Hematopoietic multipotent progenitor cell treated with erythropoietin and hydrocortisone succinate and interleukin-3 and kit ligand, for 17 days (in vitro differentiated cells): ENCODE results near the gene LDLRAD4.

Experiments
- DNase-seq: peaks from one replicate; pipeline ENCODE4 v3.0.0-alpha.2; 2015; ENCODE audit warnings: low spot score

Gene LDLRAD4

DNA sequence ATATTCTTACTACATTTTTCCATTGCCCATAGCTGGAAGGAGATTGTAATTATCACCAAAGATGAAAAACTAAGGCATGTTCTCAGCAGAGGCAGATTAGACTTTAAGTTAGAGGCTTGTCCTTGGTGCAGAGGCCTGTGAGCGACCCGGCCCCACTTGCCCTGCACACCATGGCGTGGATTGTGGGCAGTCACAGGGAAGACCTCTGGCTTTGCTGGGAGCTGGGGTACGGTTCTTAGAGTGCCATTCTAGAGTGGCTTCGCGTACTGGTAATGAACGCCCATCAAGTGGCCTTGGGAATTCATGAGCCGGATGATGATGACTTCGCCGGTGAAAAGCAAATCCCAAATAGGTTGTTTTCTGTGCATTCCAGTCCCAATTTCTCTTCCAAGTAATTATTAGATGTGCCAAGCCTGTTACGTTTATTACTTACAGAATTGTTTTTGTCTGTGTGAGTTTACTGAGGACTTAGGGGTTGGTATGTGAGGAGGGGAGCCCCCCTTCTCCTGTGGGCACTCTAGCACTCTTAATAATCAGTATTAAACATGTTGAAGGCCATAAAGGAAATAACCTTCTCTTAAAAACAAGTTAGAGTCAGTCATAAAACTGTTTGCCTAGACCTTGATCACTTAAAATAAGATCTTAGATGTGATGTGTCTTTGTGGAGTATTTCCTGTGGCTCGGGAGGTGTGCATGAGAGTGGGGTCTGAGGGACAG lies 90.6 kb downstream of the LDLRAD4 start:
- no peak for DNase-seq

DNA sequence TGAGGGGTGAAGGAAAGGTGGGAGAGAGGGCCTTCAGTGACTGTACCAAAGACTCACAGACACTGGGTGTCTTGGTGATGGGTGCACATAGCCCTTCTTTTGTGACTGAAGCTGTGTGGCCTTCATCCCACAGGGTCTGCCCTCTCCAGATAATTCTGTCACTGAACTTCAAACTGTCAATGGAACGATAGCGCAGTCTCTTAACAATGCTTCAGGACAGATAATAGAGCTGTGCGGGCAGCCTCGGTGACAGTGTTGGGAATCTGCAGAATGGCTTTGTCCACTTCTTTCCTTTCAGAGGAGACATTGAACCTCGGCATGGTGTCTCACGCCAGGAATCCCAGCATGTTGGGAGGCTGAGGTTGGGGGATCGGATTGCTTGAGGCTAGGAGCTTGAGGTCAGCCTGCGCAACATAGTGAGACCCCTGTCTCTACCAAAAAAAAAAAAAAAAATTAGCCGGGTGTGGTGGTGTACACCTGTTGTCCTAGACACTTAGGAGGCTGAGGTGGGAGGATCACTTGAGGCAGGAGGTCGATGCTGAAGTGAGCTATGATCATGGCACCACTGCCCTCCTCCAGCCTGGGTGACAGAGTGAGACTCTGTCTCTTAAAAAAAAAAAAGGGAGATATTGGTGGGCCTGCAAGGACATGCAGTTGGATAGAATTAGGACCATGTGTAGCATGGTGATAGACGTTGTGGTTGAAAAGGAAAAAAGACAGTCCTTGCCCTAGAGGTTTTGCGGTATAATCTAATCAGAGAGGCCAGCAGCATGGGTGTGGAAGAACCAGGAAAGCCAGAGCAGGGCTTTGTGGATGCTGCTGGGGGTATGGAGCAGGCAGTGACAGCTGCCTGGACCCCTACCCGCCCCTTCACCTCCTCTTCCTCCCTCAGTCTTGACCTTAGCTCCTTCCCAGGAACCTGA lies 91.4 kb downstream of the LDLRAD4 start:
- DNase-seq, result no peak

DNA sequence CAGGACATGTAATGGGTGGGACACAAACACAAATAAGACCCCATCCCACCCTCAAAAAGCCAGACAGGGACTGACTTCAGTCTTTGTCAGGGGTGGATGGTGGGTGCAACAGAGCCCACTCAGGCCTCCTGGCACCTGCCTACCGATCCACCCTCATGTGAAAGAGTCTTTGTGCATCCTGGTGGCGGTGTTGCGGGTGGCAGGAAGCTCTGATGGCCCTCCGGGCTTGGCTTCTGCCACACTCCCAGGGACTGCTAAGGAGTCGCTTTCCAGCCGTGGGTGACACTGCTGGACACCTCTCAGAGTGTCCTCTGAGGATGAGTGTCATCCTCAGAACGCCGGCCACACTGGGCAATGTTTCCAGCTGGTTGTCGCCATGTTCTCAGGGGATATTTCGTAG lies 92.6 kb downstream of the LDLRAD4 start:
- DNase-seq, result no peak

DNA sequence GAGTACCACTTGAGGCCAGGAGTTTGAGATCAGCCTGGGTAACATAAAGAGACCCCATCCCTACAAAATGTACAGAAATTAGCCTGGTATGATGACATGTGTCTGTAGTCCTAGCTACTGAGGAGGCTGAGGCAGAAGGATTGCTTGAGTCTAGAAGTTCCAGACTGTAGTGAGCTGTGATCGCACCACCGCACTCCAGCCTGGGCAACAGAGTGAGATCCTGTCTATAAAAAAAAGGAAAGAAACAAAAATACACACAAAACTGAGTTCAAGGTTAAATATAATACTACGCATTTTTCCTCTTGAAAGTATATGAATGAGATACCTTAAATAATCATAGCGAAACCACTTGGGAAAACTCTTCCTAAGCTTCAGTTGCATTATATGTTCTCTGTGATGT lies 94.0 kb downstream of the LDLRAD4 start:
- no peak for DNase-seq

- no peak for DNase-seq
Measured at GRCh38 chr18:13313006-13313686, 94.6 kb downstream of the LDLRAD4 start.

GRCh38 chr18:13315000-13315399 lies 96.4 kb downstream of the LDLRAD4 start:
- DNase-seq, result no peak

- no peak for DNase-seq
Measured at GRCh38 chr18:13316063-13316462, 97.5 kb downstream of the LDLRAD4 start.

DNA sequence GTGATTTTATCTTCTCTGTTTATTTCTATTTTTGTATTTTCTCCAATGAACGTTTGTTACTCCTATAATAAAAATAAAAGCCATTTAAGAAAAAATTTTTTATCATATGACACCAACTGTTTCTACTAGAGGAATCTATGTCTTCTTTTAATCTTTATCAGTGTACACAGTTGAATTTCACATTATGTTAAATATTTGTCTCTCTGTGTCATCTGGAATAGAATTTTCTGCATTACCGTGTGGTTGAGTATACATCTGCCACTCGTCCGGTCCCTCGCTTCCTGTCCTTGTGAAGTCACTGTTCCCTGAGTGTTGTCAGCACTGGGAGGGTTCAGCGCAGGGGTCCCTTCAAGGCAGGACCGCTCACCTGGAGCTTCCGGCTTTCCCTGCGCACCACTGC lies 99.2 kb downstream of the LDLRAD4 start:
- DNase-seq, result no peak

DNA sequence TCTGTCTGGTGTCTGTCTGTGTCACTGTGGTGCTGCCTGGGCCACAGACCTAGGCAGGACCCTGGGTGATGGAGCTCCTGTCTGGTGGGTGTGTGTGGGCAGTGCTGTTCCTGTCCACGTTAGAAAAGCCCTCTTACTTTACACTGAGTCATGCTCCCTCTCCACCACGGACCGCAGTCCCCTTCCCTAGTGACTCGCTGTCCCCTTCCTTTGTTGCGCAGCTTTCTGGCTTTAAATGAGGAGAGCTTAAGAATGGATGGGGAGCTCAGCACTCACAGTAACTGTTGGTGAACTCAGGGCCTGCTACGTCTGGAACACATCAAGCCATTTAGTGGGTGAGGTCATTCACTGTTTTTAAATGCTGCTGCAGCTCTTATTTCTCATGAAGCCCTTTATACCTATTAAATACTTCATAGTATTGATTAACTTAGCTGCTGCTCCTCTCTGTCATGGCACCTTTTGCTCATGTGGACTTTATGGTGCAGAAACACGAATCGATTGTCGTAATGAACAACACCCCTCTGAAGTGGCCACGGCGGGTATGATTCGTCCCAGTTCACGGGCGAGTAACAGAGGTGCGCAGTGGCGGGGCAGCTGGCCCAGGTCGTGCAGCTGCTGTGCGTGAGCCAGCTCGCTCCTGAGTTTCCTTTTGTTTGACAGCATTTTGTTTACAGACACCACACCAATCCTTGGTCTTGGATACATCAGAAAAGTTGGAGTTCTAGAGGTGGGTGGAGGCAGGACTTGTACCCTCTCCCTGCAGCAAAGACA lies 100.4 kb downstream of the LDLRAD4 start:
- no peak for DNase-seq

DNA sequence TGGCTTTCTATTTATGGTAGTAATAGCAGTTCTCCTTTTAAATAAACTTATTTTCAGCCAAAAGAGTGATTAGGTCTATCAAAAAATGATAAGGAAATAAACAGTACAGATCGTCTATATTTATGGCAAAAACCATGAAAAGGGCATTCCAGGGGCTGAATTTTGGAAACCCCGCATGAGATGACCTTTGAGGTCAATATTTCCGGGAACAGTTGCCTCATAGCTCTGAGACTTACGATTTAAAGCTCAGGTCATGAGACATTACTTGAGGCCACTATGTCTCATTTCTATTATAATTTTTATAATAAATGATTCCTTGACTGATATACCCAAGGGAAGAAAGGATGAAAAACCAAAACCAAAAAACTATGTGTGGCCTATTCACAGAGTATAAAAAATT lies 101.1 kb downstream of the LDLRAD4 start:
- DNase-seq, result no peak

GRCh38 chr18:13320096-13320495 lies 101.5 kb downstream of the LDLRAD4 start:
- DNase-seq, result no peak

- DNase-seq, result no peak
Measured at GRCh38 chr18:13320891-13321425, 102.4 kb downstream of the LDLRAD4 start.

GRCh38 chr18:13321923-13322322 lies 103.4 kb downstream of the LDLRAD4 start:
- DNase-seq, result no peak

GRCh38 chr18:13323186-13323585 lies 104.6 kb downstream of the LDLRAD4 start:
- no peak for DNase-seq

GRCh38 chr18:13324880-13325279 lies 106.3 kb downstream of the LDLRAD4 start:
- no peak for DNase-seq

DNA sequence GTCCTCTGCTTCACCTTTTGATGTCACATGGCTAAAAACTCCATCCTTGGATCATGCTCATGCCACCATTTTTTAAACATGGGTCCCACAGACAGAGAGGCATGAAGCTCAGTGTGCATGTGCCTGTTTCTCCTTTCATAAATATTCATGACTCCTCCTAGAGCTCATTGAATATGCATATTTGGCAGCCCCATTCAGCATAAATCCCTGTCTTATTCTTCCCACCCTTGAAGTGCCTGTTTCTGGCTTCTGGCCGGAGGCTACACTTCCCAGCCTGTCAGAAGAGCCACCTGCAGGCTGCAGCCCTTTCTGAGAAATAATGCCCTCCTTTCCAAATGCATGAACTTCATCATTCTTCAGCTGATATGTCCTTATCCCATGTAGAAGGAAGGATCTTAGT lies 109.7 kb downstream of the LDLRAD4 start:
- DNase-seq, result no peak

DNA sequence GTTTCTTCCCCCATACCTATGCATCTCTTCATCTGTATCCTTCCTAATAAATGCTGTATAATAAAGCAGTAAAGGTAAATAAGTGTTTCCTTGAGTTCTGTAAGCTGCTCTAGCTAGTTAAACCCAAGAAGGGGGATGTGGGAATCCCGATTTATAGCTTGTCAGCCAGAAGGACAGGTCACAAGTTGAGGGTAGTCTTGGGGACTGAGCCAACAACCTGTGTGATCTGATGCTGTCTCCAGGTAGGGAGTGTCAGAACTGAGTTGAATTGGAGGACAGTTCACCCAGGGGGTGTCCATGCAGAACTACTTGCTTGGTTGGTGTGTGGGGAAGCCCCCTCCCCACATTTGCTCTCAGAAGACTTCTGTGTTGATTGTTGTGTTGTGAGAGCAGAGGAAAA lies 112.4 kb downstream of the LDLRAD4 start:
- no peak for DNase-seq

- no peak for DNase-seq
Measured at GRCh38 chr18:13331846-13332245, 113.3 kb downstream of the LDLRAD4 start.

DNA sequence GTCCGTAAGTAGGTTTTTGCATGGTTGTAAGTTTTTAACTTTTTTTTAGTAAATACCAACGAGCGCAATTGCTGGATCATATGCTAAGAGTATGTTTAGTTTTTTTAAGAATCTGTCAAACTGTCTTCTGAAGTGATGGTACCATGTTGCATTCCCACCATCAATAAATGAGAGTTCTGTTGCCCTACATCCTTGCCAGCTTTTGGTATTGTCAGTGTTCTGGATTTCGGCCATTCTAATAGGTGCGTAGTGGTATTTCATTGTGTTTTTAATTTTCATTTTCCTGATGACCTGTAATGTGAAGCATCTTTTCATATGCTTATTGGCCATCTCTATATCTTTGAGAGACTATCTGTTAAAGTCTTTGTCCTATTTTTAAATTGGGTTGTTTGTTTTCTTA lies 114.3 kb downstream of the LDLRAD4 start:
- no peak for DNase-seq

DNA sequence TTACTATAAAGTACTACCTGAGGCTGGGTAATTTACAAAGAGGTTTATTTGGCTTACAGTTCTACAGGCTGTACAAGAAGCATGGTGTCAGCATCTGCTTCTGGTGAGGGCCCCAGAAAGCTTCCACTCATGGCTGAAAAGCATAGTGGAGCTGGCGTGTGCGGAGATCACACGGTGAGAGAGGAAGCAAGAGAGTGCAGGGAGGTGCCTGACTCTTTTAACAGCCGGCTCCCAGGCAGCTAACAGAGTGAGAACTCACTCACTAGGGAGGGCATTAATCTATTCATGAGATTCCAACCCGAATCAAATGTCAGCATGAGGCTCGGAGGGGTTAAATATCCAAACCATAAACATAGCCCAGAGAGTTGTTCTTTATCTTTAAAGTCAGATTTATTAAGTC lies 117.3 kb downstream of the LDLRAD4 start:
- DNase-seq, result no peak

- no peak for DNase-seq
Measured at GRCh38 chr18:13336841-13337240, 118.3 kb downstream of the LDLRAD4 start.

DNA sequence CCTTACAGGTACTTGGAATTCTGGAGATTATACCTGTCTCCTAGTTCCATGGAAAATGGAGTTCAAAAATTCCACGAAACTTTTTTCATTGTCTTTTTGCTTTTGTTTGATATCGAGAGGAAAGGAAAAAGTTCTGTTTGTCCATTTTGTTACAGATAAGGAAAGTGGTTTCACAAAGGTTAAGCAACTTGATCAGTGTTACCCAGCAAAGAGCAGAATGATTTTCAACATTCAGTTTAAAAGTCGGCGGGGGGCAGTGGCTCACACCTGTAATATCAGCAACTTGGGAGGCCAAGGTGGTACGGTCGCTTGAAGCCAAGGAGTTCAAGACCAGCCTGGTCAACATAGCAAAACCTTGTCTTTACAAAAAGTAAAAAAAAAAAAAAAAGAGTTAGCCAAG lies 118.8 kb downstream of the LDLRAD4 start:
- no peak for DNase-seq
